Endothelial cell of umbilical vein (primary cell): Measurements from ENCODE around the gene SH3RF3. TPM values are rescaled to one million over a fixed set of nuclear protein-coding genes. Genes with fewer than 3 reads are reported as not detected.

Source experiments
- BruUV-seq: library from RNA; stranded (reverse); fragments of 400-500 nt; replicated peaks from 2 replicates; lab custom pipeline; 2021; lab: Mats Ljungman, UMichigan
- CTCF ChIA-PET: fragments of 300-600, 350-600 bp; sonication (Branson Sonifier 250); formaldehyde crosslinking; loops from one replicate; lab custom pipeline; 2021; ENCODE audit warnings: antibody characterized with exemption, inconsistent platforms; lab: Charles Lee
- POLR2A ChIA-PET: fragments of 300-600, 350-600 bp; sonication (Branson Sonifier 250); formaldehyde crosslinking; loops from one replicate; lab custom pipeline; 2021; ENCODE audit warnings: antibody characterized with exemption, inconsistent platforms; lab: Charles Lee
- DNase-seq: peaks from one replicate; pipeline ENCODE4 v3.0.0-alpha.2; 2011; ENCODE audit warnings: low read depth, low spot score
- FAIRE-seq: peaks from 2 replicates; lab custom pipeline; 2011; peaks lifted over from hg19 to GRCh38; lab: Jason Lieb, UNC
- H2AFZ ChIP-seq: 2 replicates; pipeline ENCODE4 v1.6.0; 2012; ENCODE audit warnings: low read depth, low read length, control low read depth, inconsistent platforms
- H3K27ac ChIP-seq: 2 replicates; pipeline ENCODE4 v1.5.1; 2011; ENCODE audit warnings: low read depth, mild to moderate bottlenecking, control low read depth, low read length, moderate library complexity; ENCODE audit not compliant: insufficient read depth
- H3K27me3 ChIP-seq, 2 experiments: 2 replicates each; pipeline versions ENCODE4 v1.6.0 to v1.6.1; 2011; ENCODE audit warnings: low read length in 2 of 2, mixed read lengths in 1 of 2; ENCODE audit not compliant: control insufficient read depth in 2 of 2, insufficient read depth in 2 of 2
- H3K36me3 ChIP-seq, 2 experiments: 2 replicates in 1 of 2; 3 replicates in 1 of 2; pipeline ENCODE4 v1.5.1; 2011; ENCODE audit warnings: low read length in 2 of 2, mild to moderate bottlenecking in 1 of 2, moderate library complexity in 1 of 2; ENCODE audit not compliant: control insufficient read depth in 2 of 2, insufficient read depth in 2 of 2; ENCODE audit errors: extremely low read depth in 1 of 2
- H3K4me1 ChIP-seq: 3 replicates; pipeline ENCODE4 v1.5.1; 2011; ENCODE audit warnings: mild to moderate bottlenecking, low read length; ENCODE audit not compliant: control insufficient read depth, insufficient read depth; ENCODE audit errors: extremely low read depth
- H3K4me2 ChIP-seq: 2 replicates; pipeline ENCODE4 v1.6.1; 2011; ENCODE audit warnings: low read length, control low read depth, mixed read lengths; ENCODE audit not compliant: insufficient read depth
- H3K4me3 ChIP-seq, 3 experiments: fragments of 200-600 bp in 1 of 3; sonication (generic), shearing (Covaris generic) in 1 of 3; replicated peaks in 1 of 3; 2 replicates each; pipeline ENCODE4 v1.5.1; 2011 to 2016; ENCODE audit warnings: control low read depth in 3 of 3, low read length in 3 of 3, mild to moderate bottlenecking in 2 of 3, inconsistent platforms in 1 of 3, low read depth in 1 of 3, moderate library complexity in 1 of 3; ENCODE audit not compliant: insufficient read depth in 1 of 3
- H3K79me2 ChIP-seq: 2 replicates; pipeline ENCODE4 v1.6.0; 2012; ENCODE audit warnings: low read length, inconsistent platforms; ENCODE audit not compliant: control insufficient read depth, insufficient read depth
- H3K9ac ChIP-seq: replicated peaks from 2 replicates; pipeline ENCODE3; 2011; ENCODE audit warnings: low read length, control low read depth; ENCODE audit not compliant: insufficient read depth; ENCODE audit errors: extremely low read depth
- H3K9me1 ChIP-seq: replicated peaks from 3 replicates; pipeline ENCODE4 v1.6.0; 2011; ENCODE audit warnings: mild to moderate bottlenecking, low read length; ENCODE audit not compliant: control insufficient read depth, insufficient read depth; ENCODE audit errors: extremely low read depth
- H3K9me3 ChIP-seq: replicated peaks from 2 replicates; pipeline ENCODE4 v1.5.1; 2012; ENCODE audit warnings: low read length, inconsistent platforms; ENCODE audit not compliant: control insufficient read depth, insufficient read depth
- H4K20me1 ChIP-seq: replicated peaks from 2 replicates; pipeline ENCODE3; 2011; ENCODE audit warnings: mild to moderate bottlenecking, low read length; ENCODE audit not compliant: control insufficient read depth, insufficient read depth; ENCODE audit errors: extremely low read depth
- CTCF ChIP-seq, 2 donors: IDR thresholded peaks; 1 replicate in 1 of 2; 2 replicates in 1 of 2; pipeline ENCODE4 v1.5.1; 2011; ENCODE audit warnings: low read length in 2 of 2, mild to moderate bottlenecking in 2 of 2, moderate library complexity in 2 of 2, control low read depth in 1 of 2, inconsistent platforms in 1 of 2, low read depth in 1 of 2; ENCODE audit not compliant: insufficient read depth in 1 of 2; ENCODE audit errors: extremely low read depth in 1 of 2
- EZH2 ChIP-seq: IDR thresholded peaks from 2 replicates; pipeline ENCODE4 v1.6.1; 2012; ENCODE audit warnings: borderline replicate concordance, low read depth, mild to moderate bottlenecking, moderate library complexity, low read length, inconsistent platforms; ENCODE audit not compliant: severe bottlenecking
- GATA2 ChIP-seq: IDR thresholded peaks from 2 replicates; pipeline ENCODE4 v1.7.0; 2011; ENCODE audit warnings: low read depth, mild to moderate bottlenecking, moderate library complexity, mixed read lengths, low read length; ENCODE audit not compliant: insufficient read length, insufficient read depth
- MAX ChIP-seq: IDR thresholded peaks from 2 replicates; pipeline ENCODE4 v1.6.1; 2011; ENCODE audit not compliant: insufficient read depth, insufficient read length
- MYC ChIP-seq: IDR thresholded peaks from one replicate; pipeline ENCODE4 v1.6.1; 2011; ENCODE audit warnings: mild to moderate bottlenecking, low read depth, low read length
- POLR2AphosphoS5 ChIP-seq: IDR thresholded peaks from 2 replicates; pipeline ENCODE4 v1.6.1; 2012; ENCODE audit warnings: low read depth, mild to moderate bottlenecking, control low read depth, low read length, moderate library complexity; ENCODE audit not compliant: insufficient read depth
- dilution Hi-C: fragments of 300-500 bp; cut with MboI; formaldehyde crosslinking; loops from one replicate; pipeline ENCODE4 v1.15.0; 2019; ENCODE audit warnings: low sequenced_read_pairs; ENCODE audit not compliant: extremely low pct_ligation_motif_present
- intact Hi-C: fragments of 100-400 bp; cut with micrococcal nuclease; formaldehyde crosslinking; loops from one replicate; pipeline ENCODE4 v1.10.0; 2022
- polyA plus RNA-seq, 4 experiments: library from polyadenylated mRNA; depleted of rRNA in 3 of 4; stranded (reverse) in 3 of 4; unstranded in 1 of 4; fragments of >200 nt; gene quantifications; 2 replicates each; pipeline versions ENCODE4 v1.2.1 to v1.2.3, GENCODE V29; 2011 to 2012; ENCODE audit warnings: missing spikeins in 1 of 4
- total RNA-seq: library from RNA; stranded (reverse); gene quantifications from 2 replicates; pipeline ENCODE4 v1.2.3, GENCODE V29; 2021

The SH3RF3 gene
- total and polyA plus RNA-seq, 2 donors (not counting 3 experiments of a cell fraction or from before 2014, with no cell fraction given), result 3.8 to 14.7 TPM

GRCh38 chr2:109206569-109207146, 77.7 kb downstream of the SH3RF3 start:
- dilution Hi-C loops, result no loop called here
- Histone ChIP-seq H3K4me1 (peaks cover 28% of the 10 kb centered on the region), H3K79me2 (peaks cover 16% of the 10 kb centered on the region), H2AFZ (no peak overlapping the region), H3K9ac (no peak overlapping the region), H3K9me1 (no peaks in the 10 kb centered on the region), H3K27me3 (no peaks in the 10 kb centered on the region), H3K27ac (no peak overlapping the region), H4K20me1 (no peaks in the 10 kb centered on the region), H3K36me3 (no peaks in the 10 kb centered on the region), H3K9me3 (no peaks in the 10 kb centered on the region), H3K4me2 (no peak overlapping the region), H3K4me3 (no peak overlapping the region)
- CTCF ChIA-PET, result interaction anchor here (1.0 kb wide), 1 partner anchor 10 kb away, joined by 4 read pairs; no protein-coding TSS in a partner anchor
- POLR2A ChIA-PET, result no interaction called here
- no peak for DNase-seq
- intact Hi-C loops, result no loop called here
- no peak for FAIRE-seq
- TF ChIP-seq EZH2, result no peak
- no peak for TF ChIP-seq MAX
- no peak for TF ChIP-seq GATA2
- BruUV-seq, result no TSS peak

GRCh38 chr2:109207176-109207575, 78.2 kb downstream of the SH3RF3 start:
- Histone ChIP-seq H4K20me1 (no peaks in the 10 kb centered on the region), H3K4me1 (peaks cover 28% of the 10 kb centered on the region)
- no peak for FAIRE-seq

More at GRCh38 chr2:109207176-109207575, 78.2 kb downstream of the SH3RF3 start:
- H3K27me3 ChIP-seq, result no peaks in the 10 kb centered on the region
- H3K9ac ChIP-seq, result no peak overlapping the region
- H3K9me3 ChIP-seq, result no peaks in the 10 kb centered on the region
- intact Hi-C loops (no loop called here), dilution Hi-C loops (no loop called here)
- TF ChIP-seq CTCF (IDR thresholded peaks at IDR 0.05; ENCODE audit: extremely low read depth in 1 of 2, insufficient read depth in 1 of 2, low read depth in 1 of 2, low read length in 2 of 2) (no peak), GATA2 (no peak), POLR2AphosphoS5 (no peak), MYC (no peak), MAX (no peak)
- H3K9me1 ChIP-seq, result no peaks in the 10 kb centered on the region
- no TSS peak for BruUV-seq
- ChIA-PET POLR2A (no interaction called here), CTCF (interaction anchor here (0.6 to 1.0 kb wide), 2 partner anchors 11 to 105 kb away, joined by 3 to 4 read pairs; no protein-coding TSS in a partner anchor)
- no peak overlapping the region for H3K4me3 ChIP-seq
- H3K27ac ChIP-seq, result no peak overlapping the region
- DNase-seq, result no peak
- H3K4me2 ChIP-seq, result no peak overlapping the region
- no peak overlapping the region for H2AFZ ChIP-seq
- H3K36me3 ChIP-seq, result no peaks in the 10 kb centered on the region
- peaks cover 16% of the 10 kb centered on the region for H3K79me2 ChIP-seq
